Ovary (tissue), 3 donors: Measurements from ENCODE around the gene CDX1.

Experiments used
- CTCF ChIP-seq, 3 donors: fragments of 450-650 bp in 2 of 3; fragments of 200-600 bp in 1 of 3; IDR thresholded peaks; one replicate each; pipeline versions ENCODE4 v1.5.1 to v1.8.0; 2016 to 2022; ENCODE audit warnings: antibody characterized with exemption in 3 of 3, mild to moderate bottlenecking in 1 of 3
- EP300 ChIP-seq: sonication (generic); formaldehyde crosslinking; IDR thresholded peaks from one replicate; pipeline ENCODE4 v1.6.1; 2017; ENCODE audit warnings: antibody characterized with exemption
- POLR2A ChIP-seq: fragments of 450-650 bp; IDR thresholded peaks from one replicate; pipeline ENCODE4 v1.6.1; 2017; ENCODE audit warnings: antibody characterized with exemption, mild to moderate bottlenecking, moderate library complexity
- donor health status: DM: no; HTN: no; CAD: no.

- no peak for TF ChIP-seq CTCF (IDR thresholded peaks at IDR 0.05)
- no peak for TF ChIP-seq POLR2A
- no peak for TF ChIP-seq EP300
Observed at GRCh38 chr5:150132740-150133139, 33.8 kb upstream of the CDX1 start.
